HCT116 (cell line): ENCODE measurements around the gene TFAP2D. TPM values are rescaled to one million over a fixed set of nuclear protein-coding genes. Genes with fewer than 3 reads are reported as not detected.

ENCODE experiments used
- ATAC-seq: fragments of 200-7000 bp; cut with Tn5 transposase; 2 replicates; pipeline ENCODE4 v1.9.1; 2020; ENCODE audit warnings: mild to moderate bottlenecking, moderate library complexity
- BruUV-seq: library from RNA; stranded (reverse); fragments of 400-500 nt; replicated peaks from 2 replicates; lab custom pipeline; 2021; lab: Mats Ljungman, UMichigan
- CTCF ChIA-PET: fragments of 300-600 bp; sonication (Branson Sonifier 250); formaldehyde crosslinking; loops from one replicate; lab custom pipeline; 2021; ENCODE audit warnings: antibody characterized with exemption; lab: Charles Lee
- POLR2A ChIA-PET: fragments of 300-600, 350-600 bp; sonication (Branson Sonifier 250); formaldehyde crosslinking; loops from one replicate; lab custom pipeline; 2021; ENCODE audit warnings: antibody characterized with exemption; lab: Charles Lee
- RAD21 ChIA-PET, 2 experiments: fragments of 300-600 bp; sonication (Branson Sonifier 250); formaldehyde crosslinking; loops; one replicate each; lab custom pipeline; 2023; ENCODE audit warnings: low total read pairs in 2 of 2; ENCODE audit not compliant: uncharacterized antibody in 2 of 2, unreplicated experiment in 2 of 2, low non-redundant PET in 1 of 2; lab: Charles Lee
- DNase-seq: peaks from one replicate; pipeline ENCODE4 v3.0.0-alpha.2; 2010; ENCODE audit warnings: low read depth, low spot score
- H2AFZ ChIP-seq: fragments of 200-600 bp; shearing (Covaris generic), sonication (generic); 2 replicates; pipeline ENCODE4 v1.6.1; 2017; ENCODE audit warnings: low read depth, mixed run types, mixed read lengths, antibody characterized with exemption, low read length; ENCODE audit not compliant: poor library complexity, severe bottlenecking
- H3K27ac ChIP-seq: 2 replicates; pipeline ENCODE4 v1.5.1; 2012; ENCODE audit warnings: low read depth, low read length
- H3K27me3 ChIP-seq: fragments of 200-600 bp; sonication (generic); 2 replicates; pipeline ENCODE4 v1.6.1; 2016; ENCODE audit warnings: mixed run types, low read length, mixed read lengths; ENCODE audit not compliant: insufficient read depth
- H3K36me3 ChIP-seq, 2 experiments: fragments of 200-500 bp in 1 of 2; fragments of 200-600 bp in 1 of 2; sonication (Bioruptor generic) in 1 of 2; sonication (generic) in 1 of 2; 2 replicates each; pipeline versions ENCODE4 v1.5.1 to v1.6.1; 2014 to 2016; ENCODE audit warnings: low read length in 2 of 2, inconsistent platforms in 1 of 2, mixed read lengths in 1 of 2, mixed run types in 1 of 2; ENCODE audit not compliant: insufficient read depth in 2 of 2, control insufficient read depth in 1 of 2
- H3K4me1 ChIP-seq, 2 experiments: fragments of 200-600 bp in 1 of 2; sonication (generic) in 1 of 2; 2 replicates each; pipeline versions ENCODE4 v1.5.1 to v1.6.1; 2012 to 2017; ENCODE audit warnings: low read length in 2 of 2, inconsistent platforms in 1 of 2, mild to moderate bottlenecking in 1 of 2, mixed read lengths in 1 of 2, mixed run types in 1 of 2, moderate library complexity in 1 of 2; ENCODE audit not compliant: insufficient read depth in 2 of 2, control insufficient read depth in 1 of 2
- H3K4me2 ChIP-seq: fragments of 200-600 bp; sonication (generic); 2 replicates; pipeline ENCODE4 v1.6.1; 2017; ENCODE audit warnings: mixed run types, low read length, mixed read lengths
- H3K4me3 ChIP-seq, 2 experiments: fragments of 200-600 bp in 1 of 2; sonication (generic) in 1 of 2; replicated peaks in 1 of 2; 2 replicates each; pipeline ENCODE4 v1.5.1; 2011 to 2016; ENCODE audit warnings: low read length in 2 of 2, control low read depth in 1 of 2, low read depth in 1 of 2, mild to moderate bottlenecking in 1 of 2, mixed read lengths in 1 of 2, mixed run types in 1 of 2
- H3K79me2 ChIP-seq: fragments of 200-600 bp; sonication (generic); 2 replicates; pipeline ENCODE4 v1.6.1; 2017; ENCODE audit warnings: mild to moderate bottlenecking, mixed run types, low read length, moderate library complexity, mixed read lengths; ENCODE audit not compliant: insufficient read depth
- H3K9ac ChIP-seq: fragments of 200-600 bp; sonication (generic); 2 replicates; pipeline ENCODE4 v1.6.1; 2016; ENCODE audit warnings: low read length, mixed read lengths
- H3K9me2 ChIP-seq: fragments of 200-600 bp; sonication (generic), shearing (Covaris generic); 2 replicates; pipeline ENCODE4 v1.6.1; 2017; ENCODE audit warnings: mixed run types, mild to moderate bottlenecking, moderate library complexity; ENCODE audit not compliant: insufficient read depth
- H3K9me3 ChIP-seq, 2 experiments: fragments of 200-500 bp in 1 of 2; fragments of 200-600 bp in 1 of 2; sonication (Bioruptor generic) in 1 of 2; sonication (generic) in 1 of 2; 2 replicates each; pipeline ENCODE4 v1.6.1; 2014 to 2017; ENCODE audit warnings: low read length in 2 of 2, mixed read lengths in 2 of 2, inconsistent platforms in 1 of 2, low read depth in 1 of 2, mild to moderate bottlenecking in 1 of 2, mixed run types in 1 of 2, moderate library complexity in 1 of 2; ENCODE audit not compliant: control insufficient read depth in 1 of 2, insufficient read depth in 1 of 2
- H4K20me1 ChIP-seq: fragments of 200-600 bp; sonication (generic), shearing (Covaris generic); 2 replicates; pipeline ENCODE4 v1.6.1; 2017; ENCODE audit warnings: mixed run types, mild to moderate bottlenecking, moderate library complexity; ENCODE audit not compliant: insufficient read depth
- CEBPB ChIP-seq: IDR thresholded peaks from 2 replicates; pipeline ENCODE4 v1.6.1; 2012; ENCODE audit warnings: low read depth
- EZH2phosphoT487 ChIP-seq: fragments of 200-600 bp; IDR thresholded peaks from 2 replicates; pipeline ENCODE4 v1.6.1; 2018; ENCODE audit warnings: antibody characterized with exemption, borderline replicate concordance
- JUND ChIP-seq: IDR thresholded peaks from 2 replicates; pipeline ENCODE4 v1.6.1; 2012
- SIN3A ChIP-seq: IDR thresholded peaks from 2 replicates; pipeline ENCODE4 v1.6.1; 2012; ENCODE audit warnings: low read depth
- TCF7L2 ChIP-seq: IDR thresholded peaks from 2 replicates; pipeline ENCODE4 v1.7.0; 2011; ENCODE audit warnings: borderline replicate concordance, inconsistent platforms; ENCODE audit not compliant: insufficient read depth, insufficient read length; ENCODE audit errors: extremely low read depth
- YY1 ChIP-seq: IDR thresholded peaks from 2 replicates; pipeline ENCODE4 v1.6.1; 2011; ENCODE audit warnings: low read length, low read depth, moderate library complexity, mild to moderate bottlenecking; ENCODE audit not compliant: insufficient replicate concordance; ENCODE audit errors: extremely low read depth
- ZFX ChIP-seq: fragments of 450-650 bp; IDR thresholded peaks from 2 replicates; pipeline ENCODE4 v1.6.1; 2017
- intact Hi-C: fragments of 100-400 bp; cut with micrococcal nuclease; formaldehyde crosslinking; loops from 2 replicates; pipeline ENCODE4 v1.10.0; 2022
- total RNA-seq: library from RNA; stranded (reverse); gene quantifications from one replicate; pipeline ENCODE4 v1.2.1, GENCODE V29; 2021; ENCODE audit not compliant: unreplicated experiment
- TF ChIP-seq, protein P1 (sequence below): IDR thresholded peaks from 2 replicates; pipeline ENCODE4 v1.6.1; 2012
- TF ChIP-seq, protein P2 (sequence below): IDR thresholded peaks from 2 replicates; pipeline ENCODE4 v1.6.1; 2011; ENCODE audit warnings: mild to moderate bottlenecking, low read length, moderate library complexity; ENCODE audit not compliant: insufficient replicate concordance; ENCODE audit errors: extremely low read depth
- TF ChIP-seq, protein P3 (sequence below), 3 experiments: fragments of 200-600 bp in 1 of 3; sonication (generic) in 1 of 3; IDR thresholded peaks in 2 of 3; conservative IDR thresholded peaks in 1 of 3; 2 replicates each; pipeline ENCODE4 v1.5.1; 2012 to 2017; ENCODE audit warnings: low read depth in 2 of 3, low read length in 2 of 3, antibody characterized with exemption in 1 of 3, borderline replicate concordance in 1 of 3, control low read depth in 1 of 3, mild to moderate bottlenecking in 1 of 3, mixed read lengths in 1 of 3, mixed run types in 1 of 3, moderate library complexity in 1 of 3; ENCODE audit not compliant: insufficient read depth in 1 of 3
- TF ChIP-seq, protein P4 (sequence below): IDR thresholded peaks from 2 replicates; pipeline ENCODE4 v1.6.1; 2012

TFAP2D gene
- total RNA-seq, 1 experiment from 2014 or later = not detected

DNA sequence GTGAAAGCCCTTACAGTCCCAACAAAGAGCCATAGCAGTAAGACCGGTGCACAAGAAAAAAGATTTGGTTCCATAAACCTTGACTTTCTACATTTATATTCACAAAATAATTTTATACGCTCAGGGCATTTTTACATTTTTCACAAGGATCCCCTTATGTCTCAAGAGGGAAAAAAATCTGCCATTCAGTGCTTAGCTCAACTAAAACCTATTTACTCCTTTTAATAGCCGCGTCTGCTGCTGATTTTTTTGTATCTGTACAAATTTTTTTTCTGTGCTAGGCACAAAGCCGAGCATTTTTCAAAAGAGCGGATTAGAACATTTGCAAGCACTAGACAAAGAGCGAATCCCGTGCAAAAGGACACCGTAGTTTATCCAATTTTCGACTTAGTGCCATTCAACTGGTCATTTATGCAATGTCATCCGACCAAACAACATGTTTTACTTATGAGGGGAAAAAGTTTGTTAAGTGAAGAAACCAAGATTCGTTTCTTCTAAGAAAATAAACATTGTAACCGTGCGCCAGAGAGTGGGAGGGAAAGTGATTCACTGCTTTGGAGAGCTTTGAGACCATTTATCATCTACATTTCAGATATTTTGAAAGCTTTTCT is 3.7 kb downstream of the TFAP2D start:
- Histone ChIP-seq H3K27me3 (no peaks in the 10 kb centered on the region), H2AFZ (no peak overlapping the region), H3K9me3 (peaks cover 3 to 12% of the 10 kb centered on the region in 2 experiments; a peak in 2 of 4 replicates), H3K4me2 (no peak overlapping the region), H4K20me1 (no peaks in the 10 kb centered on the region), H3K27ac (no peak overlapping the region), H3K79me2 (no peaks in the 10 kb centered on the region), H3K36me3 (no peaks in the 10 kb centered on the region), H3K9ac (no peak overlapping the region), H3K4me3 (no peak overlapping the region), H3K4me1 (no peaks in the 10 kb centered on the region), H3K9me2 (no peaks in the 10 kb centered on the region)
- intact Hi-C loops = no loop called here
- POLR2A ChIA-PET = no interaction called here
- CTCF ChIA-PET = no interaction called here
- BruUV-seq = no TSS peak
- DNase-seq (no peak), ATAC-seq (no peak)
- TF ChIP-seq, protein P1, sequence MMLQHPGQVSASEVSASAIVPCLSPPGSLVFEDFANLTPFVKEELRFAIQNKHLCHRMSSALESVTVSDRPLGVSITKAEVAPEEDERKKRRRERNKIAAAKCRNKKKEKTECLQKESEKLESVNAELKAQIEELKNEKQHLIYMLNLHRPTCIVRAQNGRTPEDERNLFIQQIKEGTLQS = no peak
- TF ChIP-seq EZH2phosphoT487 = no peak
- TF ChIP-seq TCF7L2 = no peak
- TF ChIP-seq, protein P2, sequence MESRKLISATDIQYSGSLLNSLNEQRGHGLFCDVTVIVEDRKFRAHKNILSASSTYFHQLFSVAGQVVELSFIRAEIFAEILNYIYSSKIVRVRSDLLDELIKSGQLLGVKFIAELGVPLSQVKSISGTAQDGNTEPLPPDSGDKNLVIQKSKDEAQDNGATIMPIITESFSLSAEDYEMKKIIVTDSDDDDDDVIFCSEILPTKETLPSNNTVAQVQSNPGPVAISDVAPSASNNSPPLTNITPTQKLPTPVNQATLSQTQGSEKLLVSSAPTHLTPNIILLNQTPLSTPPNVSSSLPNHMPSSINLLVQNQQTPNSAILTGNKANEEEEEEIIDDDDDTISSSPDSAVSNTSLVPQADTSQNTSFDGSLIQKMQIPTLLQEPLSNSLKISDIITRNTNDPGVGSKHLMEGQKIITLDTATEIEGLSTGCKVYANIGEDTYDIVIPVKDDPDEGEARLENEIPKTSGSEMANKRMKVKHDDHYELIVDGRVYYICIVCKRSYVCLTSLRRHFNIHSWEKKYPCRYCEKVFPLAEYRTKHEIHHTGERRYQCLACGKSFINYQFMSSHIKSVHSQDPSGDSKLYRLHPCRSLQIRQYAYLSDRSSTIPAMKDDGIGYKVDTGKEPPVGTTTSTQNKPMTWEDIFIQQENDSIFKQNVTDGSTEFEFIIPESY = no peak
- TF ChIP-seq ZFX = no peak
- no peak for TF ChIP-seq YY1
- no peak for TF ChIP-seq CEBPB
- TF ChIP-seq, protein P3, sequence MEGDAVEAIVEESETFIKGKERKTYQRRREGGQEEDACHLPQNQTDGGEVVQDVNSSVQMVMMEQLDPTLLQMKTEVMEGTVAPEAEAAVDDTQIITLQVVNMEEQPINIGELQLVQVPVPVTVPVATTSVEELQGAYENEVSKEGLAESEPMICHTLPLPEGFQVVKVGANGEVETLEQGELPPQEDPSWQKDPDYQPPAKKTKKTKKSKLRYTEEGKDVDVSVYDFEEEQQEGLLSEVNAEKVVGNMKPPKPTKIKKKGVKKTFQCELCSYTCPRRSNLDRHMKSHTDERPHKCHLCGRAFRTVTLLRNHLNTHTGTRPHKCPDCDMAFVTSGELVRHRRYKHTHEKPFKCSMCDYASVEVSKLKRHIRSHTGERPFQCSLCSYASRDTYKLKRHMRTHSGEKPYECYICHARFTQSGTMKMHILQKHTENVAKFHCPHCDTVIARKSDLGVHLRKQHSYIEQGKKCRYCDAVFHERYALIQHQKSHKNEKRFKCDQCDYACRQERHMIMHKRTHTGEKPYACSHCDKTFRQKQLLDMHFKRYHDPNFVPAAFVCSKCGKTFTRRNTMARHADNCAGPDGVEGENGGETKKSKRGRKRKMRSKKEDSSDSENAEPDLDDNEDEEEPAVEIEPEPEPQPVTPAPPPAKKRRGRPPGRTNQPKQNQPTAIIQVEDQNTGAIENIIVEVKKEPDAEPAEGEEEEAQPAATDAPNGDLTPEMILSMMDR (IDR thresholded peaks at IDR 0.05 in 2 of 3, conservative IDR thresholded peaks at IDR 0.05 in 1 of 3; ENCODE audit: borderline replicate concordance in 1 of 3, insufficient read depth in 1 of 3, low read depth in 2 of 3, low read length in 2 of 3) = no peak
- TF ChIP-seq, protein P4, sequence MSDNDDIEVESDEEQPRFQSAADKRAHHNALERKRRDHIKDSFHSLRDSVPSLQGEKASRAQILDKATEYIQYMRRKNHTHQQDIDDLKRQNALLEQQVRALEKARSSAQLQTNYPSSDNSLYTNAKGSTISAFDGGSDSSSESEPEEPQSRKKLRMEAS = no peak
- no peak for TF ChIP-seq SIN3A
- TF ChIP-seq JUND = no peak
- RAD21 ChIA-PET = no interaction called here
